SK-N-SH treated with all-trans-retinoic acid at 6 μM for 48 hours (cell line): ENCODE measurements around the gene FAM83C.

Experiments
- ARNTL ChIP-seq: fragments of 450-650 bp; formaldehyde crosslinking; IDR thresholded peaks from 2 replicates; pipeline ENCODE4 v1.5.0; 2020; ENCODE audit warnings: low read depth, mild to moderate bottlenecking, moderate library complexity, borderline replicate concordance
- CREB5 ChIP-seq: fragments of 250-450 bp; sonication (Bioruptor Pico); IDR thresholded peaks from 2 replicates; pipeline ENCODE4 v1.5.1; 2020; ENCODE audit warnings: low read depth, mild to moderate bottlenecking, moderate library complexity
- CSRNP3 ChIP-seq: fragments of 250-450 bp; sonication (Bioruptor Pico); IDR thresholded peaks from 2 replicates; pipeline ENCODE4 v1.5.1; 2021; ENCODE audit warnings: mild to moderate bottlenecking, moderate library complexity
- PATZ1 ChIP-seq: fragments of 250-450 bp; sonication (Bioruptor Pico); IDR thresholded peaks from 2 replicates; pipeline ENCODE4 v1.8.0; 2020; ENCODE audit warnings: mild to moderate bottlenecking, moderate library complexity, borderline replicate concordance
- PPARA ChIP-seq: fragments of 250-450 bp; sonication (Bioruptor Pico); IDR thresholded peaks from 2 replicates; pipeline ENCODE4 v1.5.0; 2020; ENCODE audit warnings: mild to moderate bottlenecking, borderline replicate concordance
- RARB ChIP-seq: fragments of 250-450 bp; sonication (Bioruptor Pico); IDR thresholded peaks from 2 replicates; pipeline ENCODE4 v1.8.0; 2021; ENCODE audit warnings: mild to moderate bottlenecking, moderate library complexity
- SNAI2 ChIP-seq: fragments of 250-450 bp; sonication (Bioruptor Pico); IDR thresholded peaks from 2 replicates; pipeline ENCODE4 v1.5.0; 2020; ENCODE audit warnings: mild to moderate bottlenecking, moderate library complexity
- TOX ChIP-seq: fragments of 250-450 bp; sonication (Bioruptor Pico); IDR thresholded peaks from 2 replicates; pipeline ENCODE4 v1.8.0; 2021; ENCODE audit warnings: mild to moderate bottlenecking, moderate library complexity, borderline replicate concordance
- ZFP3 ChIP-seq: fragments of 250-450 bp; sonication (Bioruptor Pico); IDR thresholded peaks from 2 replicates; pipeline ENCODE4 v1.5.0; 2020; ENCODE audit warnings: mild to moderate bottlenecking, moderate library complexity
- ZNF8 ChIP-seq: fragments of 450-650 bp; formaldehyde crosslinking; IDR thresholded peaks from 2 replicates; pipeline ENCODE4 v1.5.0; 2020; ENCODE audit warnings: mild to moderate bottlenecking, moderate library complexity
- TF ChIP-seq, protein P1 (sequence below): fragments of 250-450 bp; sonication (Bioruptor Pico); IDR thresholded peaks from 2 replicates; pipeline ENCODE4 v1.5.0; 2020; ENCODE audit warnings: mild to moderate bottlenecking, moderate library complexity

DNA sequence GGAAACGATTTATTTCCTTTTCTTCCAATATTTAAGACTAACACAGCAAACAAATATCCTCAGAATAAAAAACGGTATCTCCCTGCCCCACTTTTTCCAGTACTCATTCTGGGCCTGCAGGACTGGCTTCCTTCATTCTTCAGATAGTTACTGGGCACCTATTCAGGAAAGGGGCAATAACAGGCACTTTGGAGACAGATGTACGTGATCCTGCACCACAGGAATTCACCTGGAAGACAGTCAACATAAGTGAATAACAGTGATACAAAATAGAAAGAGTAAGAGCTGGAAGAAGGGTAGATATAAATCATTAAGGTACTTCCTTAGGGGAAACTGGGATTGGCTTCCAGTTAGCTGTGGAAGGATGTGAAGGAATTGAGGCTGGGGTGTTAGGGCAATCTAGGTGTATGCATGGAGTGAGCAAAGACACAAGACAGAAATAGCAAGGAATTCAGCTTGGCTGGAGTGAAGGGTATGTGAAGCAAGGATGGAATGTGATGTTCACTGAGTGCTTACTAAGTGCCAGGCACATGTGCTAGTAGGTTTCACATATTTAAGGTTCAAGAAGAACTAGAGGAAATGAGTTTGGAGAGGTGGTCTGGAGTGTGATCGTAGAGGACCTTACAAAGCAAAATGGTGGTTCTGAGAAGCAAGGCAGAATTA, 49.3 kb upstream of the FAM83C start:
- TF ChIP-seq ARNTL (CRISPR knock-in tag) (no peak), TOX (CRISPR knock-in tag) (no peak), CSRNP3 (CRISPR knock-in tag) (no peak), CREB5 (CRISPR knock-in tag) (no peak), SNAI2 (CRISPR knock-in tag) (no peak), ZFP3 (no peak), RARB (CRISPR knock-in tag) (no peak), PATZ1 (no peak), ZNF8 (CRISPR knock-in tag) (no peak), PPARA (no peak)
- TF ChIP-seq, protein P1, sequence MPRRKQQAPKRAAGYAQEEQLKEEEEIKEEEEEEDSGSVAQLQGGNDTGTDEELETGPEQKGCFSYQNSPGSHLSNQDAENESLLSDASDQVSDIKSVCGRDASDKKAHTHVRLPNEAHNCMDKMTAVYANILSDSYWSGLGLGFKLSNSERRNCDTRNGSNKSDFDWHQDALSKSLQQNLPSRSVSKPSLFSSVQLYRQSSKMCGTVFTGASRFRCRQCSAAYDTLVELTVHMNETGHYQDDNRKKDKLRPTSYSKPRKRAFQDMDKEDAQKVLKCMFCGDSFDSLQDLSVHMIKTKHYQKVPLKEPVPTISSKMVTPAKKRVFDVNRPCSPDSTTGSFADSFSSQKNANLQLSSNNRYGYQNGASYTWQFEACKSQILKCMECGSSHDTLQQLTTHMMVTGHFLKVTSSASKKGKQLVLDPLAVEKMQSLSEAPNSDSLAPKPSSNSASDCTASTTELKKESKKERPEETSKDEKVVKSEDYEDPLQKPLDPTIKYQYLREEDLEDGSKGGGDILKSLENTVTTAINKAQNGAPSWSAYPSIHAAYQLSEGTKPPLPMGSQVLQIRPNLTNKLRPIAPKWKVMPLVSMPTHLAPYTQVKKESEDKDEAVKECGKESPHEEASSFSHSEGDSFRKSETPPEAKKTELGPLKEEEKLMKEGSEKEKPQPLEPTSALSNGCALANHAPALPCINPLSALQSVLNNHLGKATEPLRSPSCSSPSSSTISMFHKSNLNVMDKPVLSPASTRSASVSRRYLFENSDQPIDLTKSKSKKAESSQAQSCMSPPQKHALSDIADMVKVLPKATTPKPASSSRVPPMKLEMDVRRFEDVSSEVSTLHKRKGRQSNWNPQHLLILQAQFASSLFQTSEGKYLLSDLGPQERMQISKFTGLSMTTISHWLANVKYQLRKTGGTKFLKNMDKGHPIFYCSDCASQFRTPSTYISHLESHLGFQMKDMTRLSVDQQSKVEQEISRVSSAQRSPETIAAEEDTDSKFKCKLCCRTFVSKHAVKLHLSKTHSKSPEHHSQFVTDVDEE (CRISPR knock-in tag): no peak
